Tibial nerve (tissue), 4 donors: ENCODE measurements around the gene PLXDC2.

ENCODE experiments used
- CTCF ChIP-seq, 5 experiments: fragments of 200-600 bp in 3 of 5; fragments of 450-650 bp in 2 of 5; sonication (generic) in 3 of 5; IDR thresholded peaks; one replicate each; pipeline ENCODE4 v1.5.1; 2016 to 2019; ENCODE audit warnings: antibody characterized with exemption in 5 of 5, mild to moderate bottlenecking in 3 of 5, moderate library complexity in 2 of 5
- EP300 ChIP-seq, 2 donors: sonication (generic); formaldehyde crosslinking; IDR thresholded peaks; one replicate each; pipeline ENCODE4 v1.6.1; 2017; ENCODE audit warnings: antibody characterized with exemption in 2 of 2, mild to moderate bottlenecking in 1 of 2
- POLR2A ChIP-seq, 2 donors: fragments of 450-650 bp; IDR thresholded peaks; one replicate each; pipeline ENCODE4 v1.6.1; 2017; ENCODE audit warnings: antibody characterized with exemption in 2 of 2, mild to moderate bottlenecking in 2 of 2, moderate library complexity in 2 of 2

GRCh38 chr10:20144268-20144667 lies 328.0 kb downstream of the PLXDC2 start:
- no peak for TF ChIP-seq CTCF (IDR thresholded peaks at IDR 0.05)
- TF ChIP-seq POLR2A (IDR thresholded peaks at IDR 0.05): no peak
- no peak for TF ChIP-seq EP300 (IDR thresholded peaks at IDR 0.05)
